Measurements from ENCODE around the gene ZNF865.

Gene ZNF865

DNA sequence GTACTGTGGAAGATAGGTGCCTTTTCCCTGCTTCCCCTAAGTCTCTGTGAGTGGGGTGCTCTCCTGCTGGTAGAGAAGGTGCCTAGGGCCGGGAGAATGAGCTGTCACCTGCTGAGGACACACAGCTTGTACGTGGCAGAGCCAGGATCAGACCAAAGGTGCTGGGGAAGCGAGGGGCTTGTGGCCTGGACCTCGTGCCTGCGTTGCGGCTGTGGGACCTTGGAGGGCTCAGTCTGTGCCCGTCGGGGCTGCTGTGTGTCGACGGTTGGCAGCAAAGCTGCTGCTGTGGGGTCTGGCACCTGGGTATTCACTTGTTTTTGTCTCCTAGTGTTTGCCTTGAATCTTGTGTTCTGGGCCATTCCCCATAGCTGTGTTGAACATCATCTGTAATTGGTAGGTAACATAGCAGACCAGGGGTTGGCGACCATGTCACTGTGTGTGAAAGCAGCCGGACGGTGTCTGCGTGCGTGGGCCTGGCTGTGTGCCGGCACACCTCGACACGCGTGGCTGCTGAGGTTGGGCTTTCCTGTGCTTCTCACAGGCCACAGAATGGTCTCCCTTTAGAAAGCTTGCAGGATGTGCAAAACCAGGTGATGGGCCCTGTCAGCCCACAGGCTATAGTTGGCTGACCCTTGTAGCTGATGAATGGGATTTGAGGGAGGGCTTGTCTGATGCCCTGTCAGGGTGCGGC lies 58.5 kb downstream of the ZNF865 start:
- DNase-seq: no peak

DNA sequence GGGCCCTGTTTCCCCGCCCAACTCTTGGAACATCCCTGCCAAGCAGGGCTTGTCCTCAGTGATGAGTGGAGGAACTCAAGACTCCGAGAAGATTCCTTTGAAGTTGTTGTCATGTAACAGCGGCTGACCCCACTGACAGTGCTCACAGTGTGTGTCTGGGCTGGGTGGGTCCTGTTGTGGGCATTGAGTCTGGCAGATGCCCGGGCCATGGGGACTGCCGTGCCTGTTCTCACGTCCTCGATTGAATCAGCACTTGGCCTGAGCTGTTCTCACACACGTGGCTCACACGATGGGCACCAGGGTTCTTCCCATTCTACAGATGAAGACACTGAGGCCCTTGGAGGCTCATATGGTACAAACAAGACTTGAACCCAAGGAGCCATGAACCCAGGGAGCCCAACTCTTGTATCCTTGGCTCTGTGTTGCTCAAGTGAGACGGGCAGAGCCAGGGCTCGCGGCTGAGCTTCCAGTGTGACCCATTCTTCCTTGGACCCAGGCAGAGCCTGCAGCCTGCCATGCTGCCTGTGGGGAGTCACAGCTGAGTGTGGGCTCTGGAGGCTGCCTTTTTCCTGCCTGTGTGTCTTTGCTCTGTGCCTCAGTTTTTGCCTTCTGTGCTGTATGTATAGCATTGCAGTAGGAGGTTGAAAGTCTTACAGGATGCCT lies 61.0 kb downstream of the ZNF865 start:
- DNase-seq: no peak

All from T-helper 9 cell (primary cell).